Immature natural killer cell (primary cell): ENCODE results near the gene TAS2R40. TPM values are rescaled to one million over a fixed set of nuclear protein-coding genes. Genes with fewer than 3 reads are reported as not detected.
"Not testable (repeated sequence)": the region's sequence is repeated elsewhere in the genome, so short reads cannot be mapped to it uniquely, and the experiment has no call there.

ENCODE experiments used
- DNase-seq, 3 donors: peaks; one replicate each; pipeline ENCODE4 v3.0.0; 2022; ENCODE audit warnings: mixed read lengths in 1 of 3
- H3K27ac Mint-ChIP-seq, 6 donors: one replicate each; pipeline ENCODE4 v1.8.0; 2020; ENCODE audit warnings: mixed read lengths in 6 of 6, mild to moderate bottlenecking in 5 of 6, inconsistent platforms in 4 of 6, moderate library complexity in 3 of 6
- H3K27me3 Mint-ChIP-seq, 3 donors: one replicate each; pipeline ENCODE4 v1.8.0; 2020 to 2021; ENCODE audit warnings: low read depth in 3 of 3, mild to moderate bottlenecking in 3 of 3, mixed read lengths in 3 of 3, moderate library complexity in 3 of 3, inconsistent platforms in 1 of 3
- H3K36me3 Mint-ChIP-seq, 3 donors: one replicate each; pipeline ENCODE4 v1.8.0; 2020; ENCODE audit warnings: mixed read lengths in 3 of 3, inconsistent platforms in 2 of 3, mild to moderate bottlenecking in 2 of 3
- H3K4me1 Mint-ChIP-seq, 2 donors: one replicate each; pipeline ENCODE4 v1.8.0; 2020; ENCODE audit warnings: inconsistent platforms in 2 of 2, mild to moderate bottlenecking in 2 of 2, mixed read lengths in 2 of 2, moderate library complexity in 1 of 2
- H3K4me3 Mint-ChIP-seq, 5 donors: one replicate each; pipeline ENCODE4 v1.8.0; 2020; ENCODE audit warnings: mild to moderate bottlenecking in 5 of 5, mixed read lengths in 5 of 5, inconsistent platforms in 3 of 5, moderate library complexity in 3 of 5
- H3K9me3 Mint-ChIP-seq, 6 donors: one replicate each; pipeline ENCODE4 v1.8.0; 2020; ENCODE audit warnings: mild to moderate bottlenecking in 6 of 6, mixed read lengths in 6 of 6, inconsistent platforms in 4 of 6, moderate library complexity in 3 of 6
- polyA plus RNA-seq, 3 donors: library from polyadenylated mRNA; unstranded; fragments of 300-500 nt; fragmentation: Illumina TruSeq; gene quantifications; one replicate each; pipeline ENCODE4 v1.2.3, GENCODE V29; 2021

The TAS2R40 gene
- not detected for polyA plus RNA-seq

GRCh38 chr7:143221737-143222136 lies at the start of gene TAS2R40:
Gene TAS2R40, plus strand, starts transcription at chr7:143222037. Its CDS starts 42 bp downstream, at chr7:143222079.
- Mint-ChIP-seq H3K27me3 (peaks cover 0 to 6% (median 5%) of the 10 kb centered on the region in 3 donors), H3K9me3 (no peaks in the 10 kb centered on the region), H3K36me3 (no peaks in the 10 kb centered on the region), H3K4me3 (no peak within 1 kb of the TSS), H3K4me1 (no peaks in the 10 kb centered on the region), H3K27ac (no peak within 1 kb of the TSS)
- no peak for DNase-seq

- Mint-ChIP-seq H3K27me3 (peaks cover 0 to 8% (median 2%) of the 10 kb centered on the region in 3 donors), H3K4me3 (no peak overlapping the region), H3K36me3 (no peaks in the 10 kb centered on the region), H3K9me3 (peaks cover 2 to 5% (median 3%) of the 10 kb centered on the region in 6 donors), H3K27ac (no peak overlapping the region), H3K4me1 (no peaks in the 10 kb centered on the region)
- DNase-seq: no peak
These were observed 49.5 kb upstream of the TAS2R40 start for GRCh38 chr7:143172354-143172753.

GRCh38 chr7:143176128-143176527 lies 45.7 kb upstream of the TAS2R40 start:
- Mint-ChIP-seq H3K36me3 (no peaks in the 10 kb centered on the region), H3K4me1 (no peaks in the 10 kb centered on the region), H3K9me3 (peaks cover 9 to 31% (median 12%) of the 10 kb centered on the region in 6 donors), H3K4me3 (no peak overlapping the region), H3K27me3 (peaks cover 0 to 6% (median 4%) of the 10 kb centered on the region in 3 donors), H3K27ac (no peak overlapping the region)
- DNase-seq: no peak

GRCh38 chr7:143177374-143178119 lies 44.3 kb upstream of the TAS2R40 start:
- H3K9me3 Mint-ChIP-seq: peaks cover 9 to 35% (median 14%) of the 10 kb centered on the region in 6 donors
- DNase-seq: no peak
- no peak overlapping the region for H3K27ac Mint-ChIP-seq
- H3K4me1 Mint-ChIP-seq: no peaks in the 10 kb centered on the region
- peaks cover 0 to 6% (median 2%) of the 10 kb centered on the region in 3 donors for H3K27me3 Mint-ChIP-seq
- H3K36me3 Mint-ChIP-seq: no peaks in the 10 kb centered on the region
- H3K4me3 Mint-ChIP-seq: no peak overlapping the region

GRCh38 chr7:143180771-143181170 lies 41.1 kb upstream of the TAS2R40 start:
- not testable (repeated sequence) for H3K4me1 Mint-ChIP-seq, H3K27ac Mint-ChIP-seq, H3K4me3 Mint-ChIP-seq, H3K36me3 Mint-ChIP-seq, DNase-seq
- Mint-ChIP-seq H3K27me3 (peaks cover 0 to 16% (median 6%) of the 10 kb centered on the region in 3 donors), H3K9me3 (peaks cover 9 to 35% (median 15%) of the 10 kb centered on the region in 6 donors)

- H3K27me3 Mint-ChIP-seq: peaks cover 0 to 19% (median 6%) of the 10 kb centered on the region in 3 donors
- no peaks in the 10 kb centered on the region for H3K4me1 Mint-ChIP-seq
- no peak overlapping the region for H3K27ac Mint-ChIP-seq
- peaks cover 9 to 35% (median 15%) of the 10 kb centered on the region in 6 donors for H3K9me3 Mint-ChIP-seq
- H3K36me3 Mint-ChIP-seq: no peaks in the 10 kb centered on the region
- no peak overlapping the region for H3K4me3 Mint-ChIP-seq
- no peak for DNase-seq
These were observed 40.5 kb upstream of the TAS2R40 start for GRCh38 chr7:143181349-143181748.

- Mint-ChIP-seq H3K9me3 (peaks cover 2 to 25% (median 10%) of the 10 kb centered on the region in 6 donors), H3K27ac (no peak within 1 kb of the TSS), H3K27me3 (peaks cover 0 to 15% (median 5%) of the 10 kb centered on the region in 3 donors), H3K4me3 (no peak within 1 kb of the TSS), H3K4me1 (no peaks in the 10 kb centered on the region), H3K36me3 (no peaks in the 10 kb centered on the region)
- no peak for DNase-seq
These were observed 38.8 kb upstream of the TAS2R40 start, which contains the start of gene TAS2R39 for GRCh38 chr7:143183024-143183423. Gene TAS2R39, plus strand, starts transcription at chr7:143183419. Its CDS starts 0 bp downstream, at chr7:143183419.

- Mint-ChIP-seq H3K27ac (no peak overlapping the region), H3K9me3 (peaks cover 0 to 7% (median 4%) of the 10 kb centered on the region in 6 donors), H3K4me1 (no peaks in the 10 kb centered on the region), H3K4me3 (no peak overlapping the region), H3K27me3 (peaks cover 0 to 17% (median 4%) of the 10 kb centered on the region in 3 donors), H3K36me3 (no peaks in the 10 kb centered on the region)
- no peak for DNase-seq
These were observed 36.3 kb upstream of the TAS2R40 start for GRCh38 chr7:143185551-143185950.

GRCh38 chr7:143188994-143189393 lies 32.8 kb upstream of the TAS2R40 start:
- DNase-seq: no peak

GRCh38 chr7:143193880-143194279 lies 28.0 kb upstream of the TAS2R40 start:
- H3K27me3 Mint-ChIP-seq: peaks cover 0 to 11% (median 3%) of the 10 kb centered on the region in 3 donors
- H3K27ac Mint-ChIP-seq: no peak overlapping the region
- no peak for DNase-seq
- no peaks in the 10 kb centered on the region for H3K4me1 Mint-ChIP-seq
- H3K4me3 Mint-ChIP-seq: no peak overlapping the region
- H3K36me3 Mint-ChIP-seq: no peaks in the 10 kb centered on the region
- no peaks in the 10 kb centered on the region for H3K9me3 Mint-ChIP-seq

More at GRCh38 chr7:143188994-143189393, 32.8 kb upstream of the TAS2R40 start:
- Mint-ChIP-seq H3K27me3 (peaks cover 0 to 13% (median 4%) of the 10 kb centered on the region in 3 donors), H3K27ac (no peak overlapping the region), H3K4me3 (no peak overlapping the region), H3K36me3 (no peaks in the 10 kb centered on the region), H3K9me3 (peaks cover 0 to under 1% (median 0%) of the 10 kb centered on the region in 6 donors), H3K4me1 (no peaks in the 10 kb centered on the region)

- peaks cover 0 to 18% (median 3%) of the 10 kb centered on the region in 3 donors for H3K27me3 Mint-ChIP-seq
- DNase-seq: no peak
- H3K9me3 Mint-ChIP-seq: peaks cover 0 to 2% (median 0%) of the 10 kb centered on the region in 6 donors
- H3K4me1 Mint-ChIP-seq: no peaks in the 10 kb centered on the region
- H3K36me3 Mint-ChIP-seq: no peaks in the 10 kb centered on the region
- no peak overlapping the region for H3K4me3 Mint-ChIP-seq
- H3K27ac Mint-ChIP-seq: no peak overlapping the region
These were observed 22.8 kb upstream of the TAS2R40 start for GRCh38 chr7:143199040-143199439.

- Mint-ChIP-seq H3K36me3 (no peaks in the 10 kb centered on the region), H3K27me3 (peaks cover 0 to 15% (median 2%) of the 10 kb centered on the region in 3 donors), H3K4me1 (peaks cover 16 to 22% of the 10 kb centered on the region in 2 donors), H3K27ac (no peak overlapping the region), H3K4me3 (no peak overlapping the region), H3K9me3 (peaks cover 0 to 2% (median 0%) of the 10 kb centered on the region in 6 donors)
- DNase-seq: no peak
These were observed 19.7 kb upstream of the TAS2R40 start for GRCh38 chr7:143202161-143202560.

GRCh38 chr7:143203386-143203785 lies 18.5 kb upstream of the TAS2R40 start:
- Mint-ChIP-seq H3K27ac (no peak overlapping the region), H3K4me1 (peaks cover 16 to 22% of the 10 kb centered on the region in 2 donors), H3K27me3 (peaks cover 0 to 11% (median 0%) of the 10 kb centered on the region in 3 donors), H3K9me3 (peaks cover 0 to 2% (median 0%) of the 10 kb centered on the region in 6 donors), H3K4me3 (no peak overlapping the region), H3K36me3 (no peaks in the 10 kb centered on the region)
- DNase-seq: no peak

- Mint-ChIP-seq H3K27me3 (peaks cover 0 to 10% (median 1%) of the 10 kb centered on the region in 3 donors), H3K4me3 (peak overlapping the region in 4 of 5 donors; percentile 12 to 45 (median 16)), H3K4me1 (peaks cover 16 to 22% of the 10 kb centered on the region in 2 donors), H3K36me3 (no peaks in the 10 kb centered on the region), H3K9me3 (peaks cover 0 to 2% (median 0%) of the 10 kb centered on the region in 6 donors), H3K27ac (peak overlapping the region in 2 of 6 donors; percentile 1 to 11)
- peak; percentile 15 to 28 (median 16) for DNase-seq
These were observed 16.1 kb upstream of the TAS2R40 start for GRCh38 chr7:143205560-143206293.
